ENCODE measurements around the gene UGT2B11.
"Not testable (repeated sequence)": the region's sequence is repeated elsewhere in the genome, so short reads cannot be mapped to it uniquely, and the experiment has no call there.

UGT2B11 gene

GRCh38 chr4:69239092-69239491 is 24.5 kb upstream of the UGT2B11 start:
- Histone ChIP-seq H3K4me3 (ENCODE audit: low read depth, low read length) (no peak overlapping the region), H3K27me3 (ENCODE audit: control insufficient read depth, insufficient read depth, low read length) (no peaks in the 10 kb centered on the region), H3K36me3 (ENCODE audit: control insufficient read depth, insufficient read depth, low read length) (no peaks in the 10 kb centered on the region), H3K27ac (no peak overlapping the region), H2AFZ (no peak overlapping the region), H3K9ac (no peak overlapping the region), H3K79me2 (no peaks in the 10 kb centered on the region), H3K4me2 (ENCODE audit: low read length) (no peak overlapping the region), H3K9me3 (ENCODE audit: control insufficient read depth, low read length) (no peaks in the 10 kb centered on the region), H3K4me1 (no peaks in the 10 kb centered on the region)
- TF ChIP-seq, protein P1, sequence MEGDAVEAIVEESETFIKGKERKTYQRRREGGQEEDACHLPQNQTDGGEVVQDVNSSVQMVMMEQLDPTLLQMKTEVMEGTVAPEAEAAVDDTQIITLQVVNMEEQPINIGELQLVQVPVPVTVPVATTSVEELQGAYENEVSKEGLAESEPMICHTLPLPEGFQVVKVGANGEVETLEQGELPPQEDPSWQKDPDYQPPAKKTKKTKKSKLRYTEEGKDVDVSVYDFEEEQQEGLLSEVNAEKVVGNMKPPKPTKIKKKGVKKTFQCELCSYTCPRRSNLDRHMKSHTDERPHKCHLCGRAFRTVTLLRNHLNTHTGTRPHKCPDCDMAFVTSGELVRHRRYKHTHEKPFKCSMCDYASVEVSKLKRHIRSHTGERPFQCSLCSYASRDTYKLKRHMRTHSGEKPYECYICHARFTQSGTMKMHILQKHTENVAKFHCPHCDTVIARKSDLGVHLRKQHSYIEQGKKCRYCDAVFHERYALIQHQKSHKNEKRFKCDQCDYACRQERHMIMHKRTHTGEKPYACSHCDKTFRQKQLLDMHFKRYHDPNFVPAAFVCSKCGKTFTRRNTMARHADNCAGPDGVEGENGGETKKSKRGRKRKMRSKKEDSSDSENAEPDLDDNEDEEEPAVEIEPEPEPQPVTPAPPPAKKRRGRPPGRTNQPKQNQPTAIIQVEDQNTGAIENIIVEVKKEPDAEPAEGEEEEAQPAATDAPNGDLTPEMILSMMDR (IDR thresholded peaks at IDR 0.05) = no peak

DNA sequence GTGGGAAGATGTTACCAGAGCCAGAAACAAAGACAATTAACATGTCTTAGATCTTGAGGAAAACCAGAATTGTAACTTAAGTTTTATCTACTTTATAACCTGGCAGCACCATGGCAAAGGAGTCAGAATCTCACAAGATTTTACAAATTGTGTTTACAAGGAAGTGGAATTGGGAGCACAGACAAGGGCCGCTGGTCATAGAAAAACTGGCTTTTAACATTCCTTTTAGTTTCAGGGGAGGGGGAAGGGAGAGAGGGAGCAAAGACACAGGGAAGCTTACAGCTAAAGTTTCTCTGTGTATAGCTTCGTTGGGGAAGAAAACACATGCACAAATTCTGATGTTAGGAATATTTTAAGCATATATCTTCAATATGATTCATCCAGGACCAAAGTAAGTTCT is 10.3 kb upstream of the UGT2B11 start:
- Histone ChIP-seq H3K9me3 (ENCODE audit: control insufficient read depth, low read length) (no peaks in the 10 kb centered on the region), H3K27me3 (ENCODE audit: control insufficient read depth, insufficient read depth, low read length) (no peaks in the 10 kb centered on the region), H3K79me2 (no peaks in the 10 kb centered on the region), H2AFZ (no peak overlapping the region), H3K4me3 (ENCODE audit: low read depth, low read length) (no peak overlapping the region), H3K9ac (no peak overlapping the region), H3K36me3 (ENCODE audit: control insufficient read depth, insufficient read depth, low read length) (no peaks in the 10 kb centered on the region), H3K4me1 (no peaks in the 10 kb centered on the region), H3K4me2 (ENCODE audit: low read length) (no peak overlapping the region), H3K27ac (no peak overlapping the region)
- TF ChIP-seq, protein P1 (IDR thresholded peaks at IDR 0.05) = no peak

GRCh38 chr4:69223277-69223676 is 8.7 kb upstream of the UGT2B11 start:
- not testable (repeated sequence) for H3K9me3 ChIP-seq (ENCODE audit: control insufficient read depth, low read length); H2AFZ ChIP-seq

DNA sequence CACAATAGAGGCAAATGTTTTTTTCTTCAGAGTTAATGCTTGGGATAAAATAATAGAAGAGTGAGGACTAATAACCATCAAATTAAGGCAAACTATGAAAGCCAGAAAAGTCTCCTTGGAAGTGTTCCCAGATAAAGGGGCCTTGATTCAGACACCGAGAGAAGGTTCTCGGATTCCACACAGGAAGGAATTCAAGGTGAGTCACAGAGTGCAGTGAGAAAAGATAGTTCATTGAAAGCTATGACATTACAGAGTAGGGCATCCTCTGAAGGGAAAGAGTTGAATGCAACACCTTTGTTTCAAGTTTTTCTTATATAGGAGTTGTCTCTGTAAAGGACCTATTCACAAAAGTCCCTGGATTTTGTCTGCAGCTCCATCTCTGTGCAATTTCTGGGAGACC is 3.9 kb upstream of the UGT2B11 start:
- H3K27me3 ChIP-seq (ENCODE audit: control insufficient read depth, insufficient read depth, low read length); H3K4me2 ChIP-seq (ENCODE audit: low read length); H3K4me3 ChIP-seq (ENCODE audit: low read depth, low read length); H3K27ac ChIP-seq; H3K4me1 ChIP-seq; H3K36me3 ChIP-seq (ENCODE audit: control insufficient read depth, insufficient read depth, low read length); H3K9me3 ChIP-seq (ENCODE audit: control insufficient read depth, low read length); H3K79me2 ChIP-seq; H2AFZ ChIP-seq; H3K9ac ChIP-seq: not testable (repeated sequence)

More at GRCh38 chr4:69223277-69223676, 8.7 kb upstream of the UGT2B11 start:
- H3K27me3 ChIP-seq (ENCODE audit: control insufficient read depth, insufficient read depth, low read length); H3K36me3 ChIP-seq (ENCODE audit: control insufficient read depth, insufficient read depth, low read length); H3K4me2 ChIP-seq (ENCODE audit: low read length); H3K79me2 ChIP-seq; H3K4me3 ChIP-seq (ENCODE audit: low read depth, low read length); H3K4me1 ChIP-seq; H3K27ac ChIP-seq; H3K9ac ChIP-seq: not testable (repeated sequence)

DNA sequence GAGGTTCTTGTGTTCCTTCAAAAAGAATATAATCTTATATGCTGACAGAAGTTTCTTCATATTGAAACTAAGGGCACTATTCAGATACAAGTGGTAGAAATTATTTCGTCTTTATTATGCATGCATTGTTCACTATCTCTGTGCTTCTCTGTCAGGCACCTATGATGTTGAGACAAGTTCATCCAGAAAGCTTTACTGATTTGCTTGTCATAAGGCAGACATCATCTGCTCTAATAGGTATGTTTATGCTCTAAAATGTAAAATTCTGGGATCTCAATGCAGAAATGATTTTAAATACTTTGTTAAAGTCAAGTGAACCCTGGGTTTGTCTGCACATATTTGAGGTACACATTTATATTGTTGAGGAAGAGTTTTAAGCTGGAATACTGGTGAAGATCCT is 3.6 kb downstream of the UGT2B11 start:
- H3K36me3 ChIP-seq (ENCODE audit: control insufficient read depth, insufficient read depth, low read length) = no peaks in the 10 kb centered on the region

GRCh38 chr4:69198506-69198905 is 16.0 kb downstream of the UGT2B11 start:
- H3K9ac ChIP-seq; H2AFZ ChIP-seq; H3K9me3 ChIP-seq (ENCODE audit: control insufficient read depth, low read length); H3K36me3 ChIP-seq (ENCODE audit: control insufficient read depth, insufficient read depth, low read length); H3K4me2 ChIP-seq (ENCODE audit: low read length); H3K4me3 ChIP-seq (ENCODE audit: low read depth, low read length); H3K79me2 ChIP-seq; H3K27ac ChIP-seq; H3K27me3 ChIP-seq (ENCODE audit: control insufficient read depth, insufficient read depth, low read length); H3K4me1 ChIP-seq: not testable (repeated sequence)

More for the DNA sequence above, 3.6 kb downstream of the UGT2B11 start:
- Histone ChIP-seq H3K9me3 (ENCODE audit: control insufficient read depth, low read length) (no peaks in the 10 kb centered on the region), H3K4me2 (ENCODE audit: low read length) (no peak overlapping the region), H3K79me2 (no peaks in the 10 kb centered on the region), H3K4me1 (no peaks in the 10 kb centered on the region), H3K27ac (no peak overlapping the region), H3K27me3 (ENCODE audit: control insufficient read depth, insufficient read depth, low read length) (no peaks in the 10 kb centered on the region), H3K9ac (no peak overlapping the region), H2AFZ (no peak overlapping the region), H3K4me3 (ENCODE audit: low read depth, low read length) (no peak overlapping the region)
- TF ChIP-seq, protein P1 (IDR thresholded peaks at IDR 0.05) = no peak
